ENCODE measurements around the gene PAH.

The PAH gene

DNA sequence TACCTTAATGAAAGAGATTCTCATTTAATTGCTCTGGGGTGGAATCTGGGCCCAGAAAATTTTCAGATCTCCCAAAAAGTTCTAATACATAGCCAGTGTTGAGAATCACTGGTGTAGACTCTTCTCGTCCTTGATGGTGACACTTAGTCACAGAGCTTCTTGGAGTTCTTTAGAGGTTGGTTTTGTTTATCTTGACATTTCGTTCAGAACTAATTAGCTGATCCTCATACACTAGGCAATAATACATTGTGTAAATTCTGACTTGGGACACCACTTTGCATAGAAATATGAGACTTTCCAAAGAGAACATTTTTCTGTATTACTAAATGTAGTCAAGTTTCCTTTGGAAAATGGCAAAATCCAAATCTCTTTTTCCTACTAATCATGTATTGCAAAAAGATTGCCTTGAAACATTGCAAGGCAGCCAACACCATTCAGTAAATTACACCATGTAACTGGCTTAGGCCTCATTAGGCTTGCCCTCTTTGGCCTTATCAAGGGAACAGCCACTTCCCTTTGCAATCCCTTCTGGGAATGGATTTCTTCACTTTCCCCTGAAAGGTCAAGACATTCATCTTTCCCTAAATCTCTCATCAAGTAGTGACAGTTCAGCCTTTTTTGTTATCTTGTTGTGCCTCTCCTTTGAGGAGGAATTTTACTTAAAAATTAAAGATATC is 102.2 kb downstream of the PAH start:
- DNase-seq = no peak

DNA sequence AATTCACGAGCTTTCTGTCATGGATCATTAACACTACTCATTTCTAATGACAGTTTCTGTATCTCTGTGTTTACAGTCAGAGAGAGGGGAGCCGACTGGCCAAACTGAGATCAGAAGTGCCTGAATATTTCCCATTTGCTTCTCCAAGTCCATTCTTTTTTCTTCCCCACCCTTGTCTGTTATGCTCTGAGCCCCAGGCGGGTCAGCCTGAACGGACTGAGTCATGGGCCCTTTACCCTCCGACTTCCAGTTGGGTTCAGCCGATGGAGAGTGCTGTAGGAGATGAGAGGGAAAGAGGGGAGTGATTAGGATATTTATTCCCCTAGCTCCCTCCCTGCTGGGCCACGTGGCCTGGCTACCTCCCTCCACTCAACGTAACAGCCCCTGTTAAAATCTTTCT is 104.7 kb downstream of the PAH start:
- DNase-seq = no peak

DNA sequence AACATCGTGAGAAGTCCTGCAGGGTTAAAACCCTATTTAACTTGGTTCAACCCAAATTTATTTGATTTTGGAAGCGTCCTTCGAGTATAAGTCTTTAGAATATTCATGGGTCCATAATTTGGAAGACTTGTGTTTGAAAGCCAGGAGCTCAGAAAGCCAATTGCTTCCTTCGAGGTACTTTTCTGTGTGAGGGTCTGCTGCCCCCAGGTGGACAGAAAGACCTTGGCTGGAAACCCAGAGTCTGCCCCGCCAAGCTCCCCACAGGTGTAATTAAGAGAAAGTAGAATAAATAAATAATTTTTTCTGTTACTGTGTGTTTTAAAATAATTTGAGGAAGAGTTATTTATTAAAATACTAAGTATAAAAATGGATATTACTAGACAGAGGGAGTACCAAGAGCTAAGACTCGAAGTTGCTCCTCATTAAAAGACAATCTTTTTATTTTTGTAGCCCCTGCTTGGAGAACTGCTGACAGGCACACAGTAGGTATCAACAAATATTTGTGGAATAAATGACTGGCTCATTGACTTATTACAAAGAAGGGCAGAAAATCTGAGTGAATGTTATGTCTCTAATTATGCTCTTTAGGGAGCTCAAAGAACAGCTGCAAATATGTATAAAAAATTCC is 105.8 kb downstream of the PAH start:
- no peak for DNase-seq

DNA sequence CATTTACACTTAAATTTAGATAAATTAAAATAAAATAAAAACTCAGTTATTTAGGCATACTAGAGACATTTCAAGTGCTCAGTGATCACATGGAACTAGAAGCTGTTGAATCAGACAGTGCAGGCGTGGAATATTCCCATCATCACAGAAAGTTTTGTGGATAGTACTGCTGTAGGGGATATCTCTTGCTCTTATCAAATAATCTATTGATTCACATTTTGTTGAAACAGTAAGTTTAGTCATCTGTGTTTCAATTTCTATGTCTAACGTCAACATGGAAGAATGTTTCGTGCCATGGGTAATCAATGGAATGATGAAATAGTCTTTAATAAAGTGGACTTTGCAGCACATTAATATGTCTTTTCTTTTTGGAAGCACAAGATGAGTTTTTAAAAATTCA is 108.6 kb downstream of the PAH start:
- no peak for DNase-seq

DNA sequence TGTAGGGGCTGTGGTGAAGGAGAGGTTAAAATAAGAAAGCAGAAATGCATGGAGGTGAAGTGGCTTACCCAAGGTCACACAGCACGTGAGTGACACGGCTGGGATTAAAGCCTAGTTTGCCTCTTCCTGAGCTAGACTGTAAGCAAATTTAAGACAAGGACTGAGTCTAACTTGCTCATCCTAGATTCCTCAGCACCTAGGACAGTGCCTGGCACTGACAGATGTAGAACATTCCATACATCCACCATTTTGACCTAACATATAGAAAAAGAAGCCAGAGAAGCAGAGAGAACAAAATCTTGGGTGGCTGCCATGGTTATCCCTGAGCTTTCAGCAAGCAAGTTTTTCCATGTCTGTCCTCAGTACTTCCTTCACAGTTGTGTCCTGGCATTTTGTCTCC is 110.5 kb downstream of the PAH start:
- no peak for DNase-seq

DNA sequence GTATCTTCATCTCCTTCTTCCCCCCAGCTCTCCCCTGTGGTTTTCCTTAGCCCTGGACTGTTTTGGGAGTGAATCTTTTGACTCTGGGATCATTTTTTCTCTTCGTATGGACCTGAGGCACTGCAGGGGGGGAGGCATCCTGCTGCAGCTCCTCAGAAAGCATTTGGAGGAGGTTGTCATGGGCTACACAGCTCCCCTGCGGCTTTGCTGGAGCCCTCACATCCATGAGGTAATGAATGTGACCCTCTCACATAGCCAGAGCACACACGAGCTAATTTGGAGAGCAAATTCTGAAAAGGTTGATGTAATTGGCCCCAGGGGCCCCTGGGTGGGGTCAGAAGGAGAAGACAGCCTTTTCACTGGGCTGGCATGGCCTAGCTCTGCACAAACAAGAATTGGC is 110.9 kb downstream of the PAH start:
- no peak for DNase-seq

DNA sequence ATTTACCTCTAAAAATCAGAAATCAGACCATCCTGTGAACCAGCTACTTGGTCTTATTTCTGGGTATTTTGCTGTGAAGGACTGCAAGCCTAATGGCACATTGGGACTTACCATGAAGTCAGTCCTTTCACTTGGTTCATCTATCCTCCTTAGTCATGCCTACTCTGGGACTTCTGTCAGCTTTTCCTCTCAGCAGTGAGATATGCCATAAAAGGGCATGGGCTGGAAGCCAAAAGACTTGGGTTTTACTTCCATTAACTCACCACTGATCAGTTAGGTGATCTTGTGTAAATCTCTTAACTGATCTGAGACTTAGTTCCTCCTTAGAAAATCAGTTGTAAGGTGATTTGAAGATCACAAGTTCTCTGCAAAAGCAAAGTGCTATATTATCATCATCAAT is 116.5 kb downstream of the PAH start:
- DNase-seq = no peak

DNA sequence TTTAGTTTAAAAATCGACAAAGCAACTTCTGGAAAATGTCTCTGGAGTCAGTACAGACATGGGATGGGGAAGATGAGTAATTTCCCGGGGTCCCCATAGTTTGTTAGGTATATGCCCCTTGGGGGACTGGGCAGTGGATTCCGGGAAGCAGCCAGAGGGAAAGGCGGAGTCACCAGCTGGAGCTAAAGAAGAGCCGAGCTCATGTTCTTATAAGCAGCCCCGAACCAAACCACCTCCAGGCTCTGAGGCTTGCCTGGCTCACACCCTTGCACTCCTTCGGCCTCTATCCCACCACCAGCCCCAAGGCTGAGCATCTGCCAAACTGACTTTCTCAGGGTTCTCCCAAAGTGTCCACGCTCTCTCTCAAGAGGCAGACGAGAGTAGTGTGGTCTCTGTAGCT is 117.8 kb downstream of the PAH start:
- DNase-seq = no peak

DNA sequence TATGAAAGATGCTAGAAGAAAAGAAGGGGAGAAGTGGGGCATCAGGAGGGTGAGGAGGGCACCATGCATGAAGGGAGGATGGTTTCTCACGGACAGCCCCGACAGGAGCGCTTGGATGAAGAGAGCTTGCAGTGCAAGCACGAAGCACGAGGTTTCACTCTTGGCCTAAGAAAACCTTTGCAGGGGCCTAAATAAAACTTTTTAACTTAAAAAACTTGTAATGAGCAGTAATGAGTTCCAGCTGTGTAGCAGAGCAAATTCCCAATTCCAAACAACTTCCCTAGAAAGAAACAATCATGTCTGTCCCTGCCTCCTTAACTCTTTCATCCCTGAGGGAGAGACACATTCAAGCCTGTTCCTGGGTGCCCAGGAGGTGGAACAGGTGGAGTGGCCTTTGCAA is 119.5 kb downstream of the PAH start:
- DNase-seq = no peak

DNA sequence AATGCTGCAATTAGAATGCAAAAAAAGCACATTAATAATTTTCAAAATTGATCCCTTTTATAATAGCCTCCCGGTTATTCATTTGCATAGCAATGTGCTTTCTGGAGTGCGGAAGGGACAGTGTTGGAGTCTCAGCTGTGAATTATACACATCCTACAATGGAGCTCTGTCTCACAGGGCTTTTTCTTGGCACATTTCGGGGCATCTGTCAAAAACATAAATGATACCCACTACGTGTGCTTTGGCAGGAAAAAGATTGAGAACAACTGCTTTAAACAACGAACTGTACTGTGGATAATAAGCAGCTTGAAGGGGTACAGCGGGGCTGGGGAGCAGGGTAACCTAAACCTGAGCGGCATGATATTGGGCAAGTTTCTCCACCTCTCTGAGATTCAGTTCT is 123.1 kb downstream of the PAH start:
- no peak for DNase-seq

Data from DMS 273 treated with DMSO at 0.1 percent for 48 hours (cell line).